HCT116 (cell line): Measurements from ENCODE around the gene CDH16. TPM values are rescaled to one million over a fixed set of nuclear protein-coding genes. Genes with fewer than 3 reads are reported as not detected.

Experiments used
- ATAC-seq: fragments of 200-7000 bp; cut with Tn5 transposase; 2 replicates; pipeline ENCODE4 v1.9.1; 2020; ENCODE audit warnings: mild to moderate bottlenecking, moderate library complexity
- BruUV-seq: library from RNA; stranded (reverse); fragments of 400-500 nt; replicated peaks from 2 replicates; lab custom pipeline; 2021; lab: Mats Ljungman, UMichigan
- CTCF ChIA-PET: fragments of 300-600 bp; sonication (Branson Sonifier 250); formaldehyde crosslinking; loops from one replicate; lab custom pipeline; 2021; ENCODE audit warnings: antibody characterized with exemption; lab: Charles Lee
- POLR2A ChIA-PET: fragments of 300-600, 350-600 bp; sonication (Branson Sonifier 250); formaldehyde crosslinking; loops from one replicate; lab custom pipeline; 2021; ENCODE audit warnings: antibody characterized with exemption; lab: Charles Lee
- RAD21 ChIA-PET, 2 experiments: fragments of 300-600 bp; sonication (Branson Sonifier 250); formaldehyde crosslinking; loops; one replicate each; lab custom pipeline; 2023; ENCODE audit warnings: low total read pairs in 2 of 2; ENCODE audit not compliant: uncharacterized antibody in 2 of 2, unreplicated experiment in 2 of 2, low non-redundant PET in 1 of 2; lab: Charles Lee
- DNase-seq: peaks from one replicate; pipeline ENCODE4 v3.0.0-alpha.2; 2010; ENCODE audit warnings: low read depth, low spot score
- H2AFZ ChIP-seq: fragments of 200-600 bp; shearing (Covaris generic), sonication (generic); 2 replicates; pipeline ENCODE4 v1.6.1; 2017; ENCODE audit warnings: low read depth, mixed run types, mixed read lengths, antibody characterized with exemption, low read length; ENCODE audit not compliant: poor library complexity, severe bottlenecking
- H3K27ac ChIP-seq: 2 replicates; pipeline ENCODE4 v1.5.1; 2012; ENCODE audit warnings: low read depth, low read length
- H3K27me3 ChIP-seq: fragments of 200-600 bp; sonication (generic); 2 replicates; pipeline ENCODE4 v1.6.1; 2016; ENCODE audit warnings: mixed run types, low read length, mixed read lengths; ENCODE audit not compliant: insufficient read depth
- H3K36me3 ChIP-seq, 2 experiments: fragments of 200-500 bp in 1 of 2; fragments of 200-600 bp in 1 of 2; sonication (Bioruptor generic) in 1 of 2; sonication (generic) in 1 of 2; 2 replicates each; pipeline versions ENCODE4 v1.5.1 to v1.6.1; 2014 to 2016; ENCODE audit warnings: low read length in 2 of 2, inconsistent platforms in 1 of 2, mixed read lengths in 1 of 2, mixed run types in 1 of 2; ENCODE audit not compliant: insufficient read depth in 2 of 2, control insufficient read depth in 1 of 2
- H3K4me1 ChIP-seq, 2 experiments: fragments of 200-600 bp in 1 of 2; sonication (generic) in 1 of 2; 2 replicates each; pipeline versions ENCODE4 v1.5.1 to v1.6.1; 2012 to 2017; ENCODE audit warnings: low read length in 2 of 2, inconsistent platforms in 1 of 2, mild to moderate bottlenecking in 1 of 2, mixed read lengths in 1 of 2, mixed run types in 1 of 2, moderate library complexity in 1 of 2; ENCODE audit not compliant: insufficient read depth in 2 of 2, control insufficient read depth in 1 of 2
- H3K4me2 ChIP-seq: fragments of 200-600 bp; sonication (generic); 2 replicates; pipeline ENCODE4 v1.6.1; 2017; ENCODE audit warnings: mixed run types, low read length, mixed read lengths
- H3K4me3 ChIP-seq, 2 experiments: fragments of 200-600 bp in 1 of 2; sonication (generic) in 1 of 2; replicated peaks in 1 of 2; 2 replicates each; pipeline ENCODE4 v1.5.1; 2011 to 2016; ENCODE audit warnings: low read length in 2 of 2, control low read depth in 1 of 2, low read depth in 1 of 2, mild to moderate bottlenecking in 1 of 2, mixed read lengths in 1 of 2, mixed run types in 1 of 2
- H3K79me2 ChIP-seq: fragments of 200-600 bp; sonication (generic); 2 replicates; pipeline ENCODE4 v1.6.1; 2017; ENCODE audit warnings: mild to moderate bottlenecking, mixed run types, low read length, moderate library complexity, mixed read lengths; ENCODE audit not compliant: insufficient read depth
- H3K9ac ChIP-seq: fragments of 200-600 bp; sonication (generic); 2 replicates; pipeline ENCODE4 v1.6.1; 2016; ENCODE audit warnings: low read length, mixed read lengths
- H3K9me2 ChIP-seq: fragments of 200-600 bp; sonication (generic), shearing (Covaris generic); 2 replicates; pipeline ENCODE4 v1.6.1; 2017; ENCODE audit warnings: mixed run types, mild to moderate bottlenecking, moderate library complexity; ENCODE audit not compliant: insufficient read depth
- H3K9me3 ChIP-seq, 2 experiments: fragments of 200-500 bp in 1 of 2; fragments of 200-600 bp in 1 of 2; sonication (Bioruptor generic) in 1 of 2; sonication (generic) in 1 of 2; 2 replicates each; pipeline ENCODE4 v1.6.1; 2014 to 2017; ENCODE audit warnings: low read length in 2 of 2, mixed read lengths in 2 of 2, inconsistent platforms in 1 of 2, low read depth in 1 of 2, mild to moderate bottlenecking in 1 of 2, mixed run types in 1 of 2, moderate library complexity in 1 of 2; ENCODE audit not compliant: control insufficient read depth in 1 of 2, insufficient read depth in 1 of 2
- H4K20me1 ChIP-seq: fragments of 200-600 bp; sonication (generic), shearing (Covaris generic); 2 replicates; pipeline ENCODE4 v1.6.1; 2017; ENCODE audit warnings: mixed run types, mild to moderate bottlenecking, moderate library complexity; ENCODE audit not compliant: insufficient read depth
- CBX3 ChIP-seq: IDR thresholded peaks from 2 replicates; pipeline ENCODE4 v1.6.1; 2012; ENCODE audit warnings: low read depth
- FOSL1 ChIP-seq: IDR thresholded peaks from 2 replicates; pipeline ENCODE4 v1.6.1; 2012; ENCODE audit warnings: low read depth
- JUND ChIP-seq: IDR thresholded peaks from 2 replicates; pipeline ENCODE4 v1.6.1; 2012
- POLR2A ChIP-seq: IDR thresholded peaks from 2 replicates; pipeline ENCODE4 v1.7.0; 2011; ENCODE audit warnings: borderline replicate concordance; ENCODE audit not compliant: insufficient read depth, insufficient read length; ENCODE audit errors: extremely low read depth
- RAD21 ChIP-seq: IDR thresholded peaks from 2 replicates; pipeline ENCODE4 v1.6.1; 2012; ENCODE audit warnings: low read depth, mild to moderate bottlenecking
- SIN3A ChIP-seq: IDR thresholded peaks from 2 replicates; pipeline ENCODE4 v1.6.1; 2012; ENCODE audit warnings: low read depth
- SP1 ChIP-seq: IDR thresholded peaks from 2 replicates; pipeline ENCODE4 v1.6.1; 2012; ENCODE audit warnings: low read depth
- ZNF274 ChIP-seq: fragments of 200-500 bp; sonication (Bioruptor generic); IDR thresholded peaks from 2 replicates; pipeline ENCODE4 v1.6.1; 2014; ENCODE audit warnings: mild to moderate bottlenecking, low read depth, low read length, inconsistent platforms
- intact Hi-C: fragments of 100-400 bp; cut with micrococcal nuclease; formaldehyde crosslinking; loops from 2 replicates; pipeline ENCODE4 v1.10.0; 2022
- total RNA-seq: library from RNA; stranded (reverse); gene quantifications from one replicate; pipeline ENCODE4 v1.2.1, GENCODE V29; 2021; ENCODE audit not compliant: unreplicated experiment
- TF ChIP-seq, protein P1 (sequence below): IDR thresholded peaks from 2 replicates; pipeline ENCODE4 v1.6.1; 2012

The CDH16 gene
- total RNA-seq, 1 experiment from 2014 or later, result not detected

DNA sequence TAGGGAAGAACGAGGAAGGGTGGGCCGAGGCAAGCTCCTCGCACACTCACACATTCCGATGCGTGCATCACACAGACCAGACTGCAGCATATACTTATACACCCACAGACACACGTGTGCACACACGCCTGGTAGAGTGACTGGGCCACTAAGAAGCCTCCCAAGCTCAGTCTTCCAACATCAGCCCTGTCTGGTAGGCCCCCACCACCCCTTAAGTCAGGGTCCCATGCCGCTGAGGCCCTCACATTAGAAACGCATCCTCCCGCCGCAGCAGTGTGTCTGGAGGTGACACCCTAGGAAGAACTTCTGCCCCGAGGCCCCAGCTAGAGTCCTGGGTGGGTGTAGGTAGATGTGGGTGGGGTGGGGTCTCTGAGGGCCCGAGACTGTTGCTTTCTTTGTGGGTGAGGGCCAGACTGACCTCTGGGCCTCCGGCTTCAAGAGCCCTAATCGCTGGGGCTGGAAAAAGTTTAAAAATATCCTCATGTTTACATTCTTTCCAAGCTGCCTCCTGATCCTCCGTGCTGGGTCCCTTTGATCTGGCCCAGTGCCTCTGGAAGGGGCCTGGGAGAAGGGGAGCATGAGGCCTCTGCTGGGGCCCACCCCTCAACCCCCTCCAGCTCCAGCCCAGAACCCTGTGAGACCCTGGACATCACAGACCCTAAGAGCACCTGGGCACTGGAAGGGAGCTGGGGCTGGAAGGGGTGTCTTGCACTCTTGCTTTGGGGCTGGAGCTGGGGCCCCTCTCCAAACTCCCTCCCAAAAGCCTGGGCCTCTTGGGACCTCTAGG lies 13.6 kb downstream of the CDH16 start:
- H3K9ac ChIP-seq, result no peak overlapping the region
- H3K9me3 ChIP-seq, result no peaks in the 10 kb centered on the region
- no peak for DNase-seq
- H4K20me1 ChIP-seq, result no peaks in the 10 kb centered on the region
- intact Hi-C loops, result no loop called here
- no peaks in the 10 kb centered on the region for H3K27me3 ChIP-seq
- ChIA-PET RAD21 (no interaction called here), CTCF (interaction anchor here (1.0 kb wide), 1 partner anchor 10 kb away, joined by 5 read pairs; no protein-coding TSS in a partner anchor), POLR2A (no interaction called here)
- peaks cover 14 to 19% of the 10 kb centered on the region in 2 experiments for H3K4me1 ChIP-seq
- H3K36me3 ChIP-seq, result no peaks in the 10 kb centered on the region
- ATAC-seq, result no peak
- no TSS peak for BruUV-seq
- no peaks in the 10 kb centered on the region for H3K79me2 ChIP-seq
- no peak overlapping the region for H3K4me3 ChIP-seq
- TF ChIP-seq CBX3 (no peak), RAD21 (no peak), SP1 (no peak), FOSL1 (no peak), POLR2A (no peak), ZNF274 (no peak)
- TF ChIP-seq, protein P1, sequence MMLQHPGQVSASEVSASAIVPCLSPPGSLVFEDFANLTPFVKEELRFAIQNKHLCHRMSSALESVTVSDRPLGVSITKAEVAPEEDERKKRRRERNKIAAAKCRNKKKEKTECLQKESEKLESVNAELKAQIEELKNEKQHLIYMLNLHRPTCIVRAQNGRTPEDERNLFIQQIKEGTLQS, result no peak
- TF ChIP-seq, all 23 proteins: peak for 0
- H3K27ac ChIP-seq, result no peak overlapping the region
- no peak overlapping the region for H2AFZ ChIP-seq
- no peaks in the 10 kb centered on the region for H3K9me2 ChIP-seq
- H3K4me2 ChIP-seq, result peak overlapping the region; percentile 42

DNA sequence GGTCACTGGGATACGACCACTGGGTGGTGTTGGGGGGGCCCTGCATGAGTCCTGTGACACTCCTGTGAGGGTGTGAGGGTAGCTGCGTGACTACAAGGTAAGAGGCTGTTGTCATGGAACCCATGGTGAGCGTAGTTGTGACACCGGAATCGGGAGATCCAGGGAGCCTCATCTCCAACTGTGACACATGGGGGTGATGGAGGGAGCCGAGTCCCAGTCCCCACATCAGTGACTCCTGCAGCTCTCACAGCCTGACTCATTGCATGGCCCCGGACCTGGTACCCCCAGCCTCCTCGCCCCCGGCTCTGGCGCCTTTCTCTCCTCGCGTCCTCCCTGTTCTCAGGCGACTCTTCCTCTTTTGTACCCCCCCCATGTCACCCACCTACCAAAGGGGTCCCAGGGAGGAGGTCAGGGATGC lies 14.2 kb downstream of the CDH16 start:
- no TSS peak for BruUV-seq
- no peak overlapping the region for H3K4me3 ChIP-seq
- TF ChIP-seq JUND (no peak), SIN3A (no peak)
- no peak overlapping the region for H3K27ac ChIP-seq
- no peaks in the 10 kb centered on the region for H3K27me3 ChIP-seq
- ChIA-PET RAD21 (no interaction called here), POLR2A (no interaction called here), CTCF (interaction anchor here (1.3 to 1.5 kb wide), 2 partner anchors 9 to 24 kb away, joined by 3 read pairs; no protein-coding TSS in a partner anchor)
- H3K9me2 ChIP-seq, result no peaks in the 10 kb centered on the region
- DNase-seq (no peak), ATAC-seq (no peak)
- no peak overlapping the region for H2AFZ ChIP-seq
- H3K4me2 ChIP-seq, result no peak overlapping the region
- H3K9ac ChIP-seq, result no peak overlapping the region
- intact Hi-C loops, result no loop called here
- H4K20me1 ChIP-seq, result no peaks in the 10 kb centered on the region
- H3K36me3 ChIP-seq, result no peaks in the 10 kb centered on the region
- no peaks in the 10 kb centered on the region for H3K79me2 ChIP-seq
- H3K4me1 ChIP-seq, result peaks cover 17% of the 10 kb centered on the region in 2 experiments
- H3K9me3 ChIP-seq, result no peaks in the 10 kb centered on the region
